H1 (cell line): ENCODE data around the gene MCF2L.

ENCODE experiments used
- CEBPB ChIP-seq: IDR thresholded peaks from 2 replicates; pipeline ENCODE4 v1.6.1; 2012; ENCODE audit warnings: low read depth, low read length
- EZH2 ChIP-seq: fragments of 200-600 bp; sonication (generic); IDR thresholded peaks from 2 replicates; pipeline ENCODE4 v1.7.1; 2012; ENCODE audit warnings: low read depth, mild to moderate bottlenecking, moderate library complexity, low read length, inconsistent platforms; ENCODE audit not compliant: severe bottlenecking
- HDAC2 ChIP-seq, 2 experiments: fragments of 300-600 bp in 1 of 2; sonication (generic) in 1 of 2; IDR thresholded peaks; 2 replicates each; pipeline ENCODE4 v1.6.1; 2011 to 2012; ENCODE audit warnings: low read depth in 2 of 2, low read length in 2 of 2, mild to moderate bottlenecking in 2 of 2, moderate library complexity in 2 of 2, borderline replicate concordance in 1 of 2, inconsistent platforms in 1 of 2
- MAFK ChIP-seq: IDR thresholded peaks from 2 replicates; pipeline ENCODE4 v1.6.1; 2012; ENCODE audit warnings: low read depth, mild to moderate bottlenecking, improper control_type of control experiment, low read length
- POLR2AphosphoS5 ChIP-seq: IDR thresholded peaks from 2 replicates; pipeline ENCODE4 v1.6.1; 2011; ENCODE audit warnings: low read depth, low read length
- RFX5 ChIP-seq: IDR thresholded peaks from 2 replicates; pipeline ENCODE4 v1.6.1; 2011; ENCODE audit warnings: low read depth, low read length, improper control_type of control experiment, borderline replicate concordance
- SUZ12 ChIP-seq: fragments of 200-600 bp; sonication (generic); IDR thresholded peaks from 2 replicates; pipeline ENCODE4 v1.6.1; 2012; ENCODE audit warnings: mild to moderate bottlenecking, inconsistent platforms, low read length, moderate library complexity, mixed read lengths
- YY1 ChIP-seq: IDR thresholded peaks from 2 replicates; pipeline ENCODE4 v1.6.1; 2011; ENCODE audit warnings: low read depth, mild to moderate bottlenecking, low read length
- ZNF274 ChIP-seq: IDR thresholded peaks from 2 replicates; pipeline ENCODE4 v1.7.0; 2012; ENCODE audit warnings: low read length, borderline replicate concordance; ENCODE audit errors: extremely low read depth
- TF ChIP-seq, protein P1 (sequence below), 3 experiments: IDR thresholded peaks; 1 replicate in 2 of 3; 2 replicates in 1 of 3; pipeline versions ENCODE4 v1.5.1 to v1.6.1; 2011; ENCODE audit warnings: low read length in 3 of 3, mild to moderate bottlenecking in 3 of 3, inconsistent platforms in 2 of 3, low read depth in 1 of 3, moderate library complexity in 1 of 3; ENCODE audit not compliant: insufficient read depth in 1 of 3; ENCODE audit errors: control extremely low read depth in 1 of 3

DNA sequence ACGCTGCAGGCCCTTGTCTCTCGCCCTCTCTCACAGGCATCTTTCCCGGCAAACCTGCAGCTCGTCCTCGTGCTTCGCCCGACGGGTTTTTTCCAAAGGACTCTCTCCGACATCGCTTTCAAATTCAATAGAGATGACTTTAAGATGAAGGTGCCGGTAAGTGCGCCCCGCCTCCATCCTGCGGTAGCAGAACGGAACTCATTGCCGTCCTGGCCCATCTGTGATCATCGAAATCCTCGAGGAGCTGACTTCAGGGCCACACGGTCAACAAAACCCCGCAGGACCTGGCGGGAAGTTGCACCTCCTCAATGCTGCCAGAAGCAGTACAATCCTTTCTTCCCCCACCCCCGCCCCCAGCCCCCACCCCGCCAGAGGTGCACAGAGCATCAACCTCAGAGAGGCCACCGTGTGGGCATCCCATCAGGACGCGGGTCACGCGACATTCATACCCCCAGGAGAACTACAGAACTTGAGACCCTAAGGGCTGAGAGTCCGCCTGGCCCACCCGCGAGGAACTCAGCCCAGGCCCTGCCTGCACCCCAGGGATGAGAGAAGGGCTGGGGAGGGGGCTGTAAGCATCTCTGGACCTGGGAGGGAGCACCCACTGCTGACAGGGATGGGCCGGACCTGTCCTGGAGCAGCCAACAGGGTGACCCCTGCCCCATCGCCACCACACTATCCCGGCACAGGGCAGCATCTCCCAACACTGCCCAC is 91.7 kb downstream of the MCF2L start:
- no peak for TF ChIP-seq MAFK
- TF ChIP-seq, protein P1, sequence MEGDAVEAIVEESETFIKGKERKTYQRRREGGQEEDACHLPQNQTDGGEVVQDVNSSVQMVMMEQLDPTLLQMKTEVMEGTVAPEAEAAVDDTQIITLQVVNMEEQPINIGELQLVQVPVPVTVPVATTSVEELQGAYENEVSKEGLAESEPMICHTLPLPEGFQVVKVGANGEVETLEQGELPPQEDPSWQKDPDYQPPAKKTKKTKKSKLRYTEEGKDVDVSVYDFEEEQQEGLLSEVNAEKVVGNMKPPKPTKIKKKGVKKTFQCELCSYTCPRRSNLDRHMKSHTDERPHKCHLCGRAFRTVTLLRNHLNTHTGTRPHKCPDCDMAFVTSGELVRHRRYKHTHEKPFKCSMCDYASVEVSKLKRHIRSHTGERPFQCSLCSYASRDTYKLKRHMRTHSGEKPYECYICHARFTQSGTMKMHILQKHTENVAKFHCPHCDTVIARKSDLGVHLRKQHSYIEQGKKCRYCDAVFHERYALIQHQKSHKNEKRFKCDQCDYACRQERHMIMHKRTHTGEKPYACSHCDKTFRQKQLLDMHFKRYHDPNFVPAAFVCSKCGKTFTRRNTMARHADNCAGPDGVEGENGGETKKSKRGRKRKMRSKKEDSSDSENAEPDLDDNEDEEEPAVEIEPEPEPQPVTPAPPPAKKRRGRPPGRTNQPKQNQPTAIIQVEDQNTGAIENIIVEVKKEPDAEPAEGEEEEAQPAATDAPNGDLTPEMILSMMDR (IDR thresholded peaks at IDR 0.05; ENCODE audit: control extremely low read depth in 1 of 3, insufficient read depth in 1 of 3, low read depth in 1 of 3, low read length in 3 of 3) = no peak
- TF ChIP-seq RFX5 = no peak
- no peak for TF ChIP-seq YY1
- TF ChIP-seq EZH2 = no peak
- no peak for TF ChIP-seq CEBPB
- TF ChIP-seq POLR2AphosphoS5 = no peak
- no peak for TF ChIP-seq SUZ12
- TF ChIP-seq ZNF274 = no peak
- no peak for TF ChIP-seq HDAC2 (IDR thresholded peaks at IDR 0.05; ENCODE audit: borderline replicate concordance in 1 of 2, low read depth in 2 of 2, low read length in 2 of 2)
